GM18951 (cell line): ENCODE data around the gene MAP2K6.

Experiments used
- POLR2A ChIP-seq: IDR thresholded peaks from 4 replicates; pipeline ENCODE4 v1.6.1; 2011; ENCODE audit warnings: mild to moderate bottlenecking; ENCODE audit not compliant: insufficient read length, insufficient read depth; ENCODE audit errors: extremely low read depth
- in situ Hi-C: fragments of 300-500 bp; cut with MboI; formaldehyde crosslinking; loops from one replicate; pipeline ENCODE4 v1.12.0; 2022; ENCODE audit warnings: low sequenced_read_pairs, mixed read lengths, inconsistent platforms; ENCODE audit not compliant: unreplicated experiment

Gene MAP2K6

GRCh38 chr17:69415431-69415830 lies 934 bp downstream of the MAP2K6 start:
- TF ChIP-seq POLR2A, result no peak

GRCh38 chr17:69417545-69418483 lies 3.3 kb downstream of the MAP2K6 start:
- TF ChIP-seq POLR2A, result no peak
- in situ Hi-C loops, result no loop called here

More at GRCh38 chr17:69415431-69415830, 934 bp downstream of the MAP2K6 start:
- in situ Hi-C loops, result no loop called here

GRCh38 chr17:69418535-69418934 lies 4.0 kb downstream of the MAP2K6 start:
- no peak for TF ChIP-seq POLR2A
- in situ Hi-C loops, result no loop called here

GRCh38 chr17:69423450-69423849 lies 9.0 kb downstream of the MAP2K6 start:
- in situ Hi-C loops, result no loop called here
- no peak for TF ChIP-seq POLR2A

GRCh38 chr17:69424287-69425041 lies 10.0 kb downstream of the MAP2K6 start:
- in situ Hi-C loops, result no loop called here
- no peak for TF ChIP-seq POLR2A

- TF ChIP-seq POLR2A, result no peak
- in situ Hi-C loops, result no loop called here
Measured at GRCh38 chr17:69425978-69426377, 11.5 kb downstream of the MAP2K6 start.

- in situ Hi-C loops, result no loop called here
- TF ChIP-seq POLR2A, result no peak
Measured at GRCh38 chr17:69427486-69428197, 13.1 kb downstream of the MAP2K6 start.

GRCh38 chr17:69428252-69428980 lies 13.9 kb downstream of the MAP2K6 start:
- in situ Hi-C loops, result no loop called here
- TF ChIP-seq POLR2A, result no peak

GRCh38 chr17:69430488-69430887 lies 16.0 kb downstream of the MAP2K6 start:
- no peak for TF ChIP-seq POLR2A
- in situ Hi-C loops, result no loop called here

GRCh38 chr17:69431835-69432234 lies 17.3 kb downstream of the MAP2K6 start:
- no peak for TF ChIP-seq POLR2A
- in situ Hi-C loops, result no loop called here

- in situ Hi-C loops, result no loop called here
- no peak for TF ChIP-seq POLR2A
Measured at GRCh38 chr17:69433093-69433492, 18.6 kb downstream of the MAP2K6 start.

- no peak for TF ChIP-seq POLR2A
- in situ Hi-C loops, result no loop called here
Measured at GRCh38 chr17:69434164-69434579, 19.7 kb downstream of the MAP2K6 start.
